GM18867 (cell line): ENCODE results near the gene CHMP4A.

Experiments
- ATAC-seq: cut with Tn5 transposase; IDR thresholded peaks from one replicate; pipeline ENCODE4 v1.9.1; 2021; ENCODE audit warnings: mild to moderate bottlenecking, moderate library complexity; ENCODE audit not compliant: unreplicated experiment

Gene CHMP4A

GRCh38 chr14:24179961-24180796 is 33.1 kb downstream of the CHMP4A start:
- no peak for ATAC-seq

- no peak for ATAC-seq
These were observed 33.9 kb downstream of the CHMP4A start for GRCh38 chr14:24179294-24179960.

- ATAC-seq, result no peak
These were observed 34.7 kb downstream of the CHMP4A start for GRCh38 chr14:24178399-24179178.

- no peak for ATAC-seq
These were observed 35.4 kb downstream of the CHMP4A start for GRCh38 chr14:24177891-24178290.

GRCh38 chr14:24177041-24177825 is 36.1 kb downstream of the CHMP4A start:
- ATAC-seq, result no peak

- ATAC-seq, result no peak
These were observed 36.7 kb downstream of the CHMP4A start for GRCh38 chr14:24176599-24176998.

GRCh38 chr14:24172871-24173281 is 40.4 kb downstream of the CHMP4A start:
- ATAC-seq, result no peak

- ATAC-seq, result no peak
These were observed 40.9 kb downstream of the CHMP4A start for GRCh38 chr14:24172261-24172860.

GRCh38 chr14:24171422-24172260 is 41.6 kb downstream of the CHMP4A start, which contains the start of gene REC8:
TSS of gene REC8 (plus strand) at chr14:24172080. CDS start at chr14:24172553, 473 bp downstream.
- no peak for ATAC-seq

- no peak for ATAC-seq
These were observed 45.7 kb downstream of the CHMP4A start for GRCh38 chr14:24167469-24168114.

- ATAC-seq, result no peak
These were observed 47.5 kb downstream of the CHMP4A start for GRCh38 chr14:24165785-24166184.

GRCh38 chr14:24164518-24164991 is 48.7 kb downstream of the CHMP4A start:
- ATAC-seq, result no peak

- no peak for ATAC-seq
These were observed 51.2 kb downstream of the CHMP4A start for GRCh38 chr14:24162093-24162492.

GRCh38 chr14:24160850-24161804 is 52.2 kb downstream of the CHMP4A start, which contains the start of gene IRF9:
TSS of gene IRF9 (plus strand) at chr14:24161265. CDS start at chr14:24162145, 880 bp downstream.
- peak; percentile 77 for ATAC-seq

GRCh38 chr14:24160499-24160849 is 52.8 kb downstream of the CHMP4A start:
- no peak for ATAC-seq

GRCh38 chr14:24159777-24160498 is 53.4 kb downstream of the CHMP4A start:
- no peak for ATAC-seq
